Amniotic epithelial cell (primary cell): ENCODE results near the gene OSBPL2.

Source experiments
- DNase-seq: peaks from one replicate; pipeline ENCODE4 v3.0.0-alpha.2; 2010; ENCODE audit warnings: low read depth

Gene OSBPL2

DNA sequence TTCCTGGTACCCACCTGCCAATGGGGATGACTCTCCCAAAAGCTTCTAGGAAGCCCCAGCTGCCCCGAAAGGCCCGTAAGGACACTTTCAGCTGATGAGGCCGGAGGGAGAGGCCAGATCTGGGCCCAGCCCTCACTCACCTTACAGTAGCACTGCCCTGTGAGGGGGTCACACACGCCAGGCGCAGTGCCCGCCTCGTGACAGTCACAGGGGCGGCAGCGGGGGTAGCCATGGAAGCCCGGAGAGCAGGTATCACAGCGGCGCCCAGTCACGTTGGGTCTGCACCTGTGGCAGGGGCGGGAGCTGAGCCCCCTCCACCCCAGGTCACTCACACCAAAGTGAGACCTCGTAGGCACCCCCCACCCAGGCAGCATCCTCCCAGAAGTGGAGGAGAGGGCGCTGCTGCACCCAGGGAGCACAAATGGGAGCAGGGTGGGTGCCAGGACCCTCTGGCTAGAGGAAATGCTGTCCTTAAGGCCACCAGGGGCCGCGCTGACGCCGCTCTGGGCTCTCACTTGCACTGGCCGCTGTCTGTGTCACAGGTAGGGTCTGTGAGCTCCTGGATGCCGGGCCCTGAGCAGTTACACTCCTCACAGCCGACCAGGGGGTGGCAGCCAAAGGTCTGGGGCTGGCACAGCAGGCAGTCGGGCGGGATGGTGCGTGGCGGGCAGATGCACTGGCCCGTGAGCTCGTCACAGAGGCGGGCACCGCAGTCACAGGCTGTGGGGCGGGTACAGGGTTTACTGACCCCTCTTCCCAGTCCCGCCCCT lies 89.6 kb downstream of the OSBPL2 start:
- no peak for DNase-seq

DNA sequence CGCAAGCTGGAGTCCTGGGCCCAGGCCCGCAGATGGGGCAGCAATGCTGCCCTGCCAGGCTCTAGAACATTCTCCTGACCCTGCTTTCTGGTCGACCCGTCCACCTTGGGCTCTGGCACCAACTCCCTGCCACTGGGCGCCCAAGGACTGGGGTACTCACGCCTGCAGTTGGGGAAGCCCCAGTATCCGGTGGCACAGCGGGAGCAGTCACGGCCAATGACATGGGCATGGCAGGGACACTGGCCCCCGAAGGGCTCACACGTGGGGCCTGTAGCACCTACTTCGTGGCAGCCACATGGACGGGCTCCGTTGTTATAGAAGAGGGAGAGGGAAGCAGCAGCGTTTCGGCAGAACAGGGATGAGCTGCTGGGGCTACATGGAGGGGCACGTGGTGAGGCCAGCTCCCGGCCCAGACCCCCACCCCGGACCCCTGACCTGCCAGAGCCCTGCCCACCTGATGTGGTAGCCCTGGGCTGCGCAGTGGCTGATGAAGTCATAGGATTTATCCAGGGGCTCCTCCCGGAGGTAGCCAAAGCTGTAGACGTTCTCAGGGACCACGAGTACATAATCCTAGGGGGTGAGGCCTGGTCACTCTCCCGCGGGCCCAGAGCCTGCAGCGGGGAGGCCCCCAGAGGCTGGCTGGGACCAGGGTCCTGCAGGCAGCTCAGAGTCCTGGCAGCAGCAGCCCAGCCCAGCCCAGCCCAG lies 90.5 kb downstream of the OSBPL2 start:
- no peak for DNase-seq

DNA sequence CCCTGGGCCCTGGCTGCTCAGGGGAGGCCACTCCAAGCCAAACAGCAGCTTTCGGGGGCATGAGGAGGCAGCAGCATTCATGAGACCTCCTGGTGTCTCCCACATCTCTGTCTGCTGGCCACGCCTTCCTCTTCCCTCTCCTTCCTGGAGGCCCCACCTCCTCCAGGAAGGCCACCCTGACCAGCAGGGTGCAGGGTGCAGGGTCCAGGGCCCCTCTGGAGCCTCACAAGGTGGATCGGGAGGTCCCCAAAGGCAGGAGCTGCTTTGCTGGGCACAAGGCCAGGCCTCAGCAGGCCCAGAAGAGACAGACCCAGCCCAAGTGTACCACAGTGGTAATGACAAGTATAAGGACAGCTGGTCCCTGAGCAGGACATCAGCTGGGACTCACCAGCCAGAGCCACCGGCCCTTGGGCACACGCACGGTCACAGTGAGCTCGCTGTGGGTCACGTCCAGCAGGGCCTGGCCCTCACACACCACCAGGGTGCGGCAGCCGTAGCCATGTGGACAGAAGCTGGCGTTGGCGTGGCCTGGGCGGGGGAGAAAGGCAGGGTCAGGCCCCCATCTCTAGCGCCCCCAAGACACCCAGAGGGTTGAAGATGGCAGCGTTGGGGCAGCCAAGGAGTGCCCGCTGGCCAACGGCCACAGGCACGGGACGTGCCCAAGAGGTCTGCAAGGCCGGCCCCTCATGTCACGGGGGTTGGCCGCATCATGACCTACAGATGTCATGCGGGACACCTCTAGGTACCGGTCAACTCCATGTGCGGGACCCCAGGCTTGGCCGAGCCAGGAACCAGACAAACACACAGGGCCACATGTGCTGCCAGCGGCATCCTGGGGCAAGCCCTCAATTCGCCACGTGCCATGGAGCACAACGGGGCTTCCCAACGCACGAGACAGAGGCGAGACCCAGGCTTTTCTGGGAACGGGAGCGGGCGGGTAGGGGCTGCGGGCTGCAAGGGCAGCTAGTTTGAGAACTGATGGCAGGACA lies 91.4 kb downstream of the OSBPL2 start:
- no peak for DNase-seq

DNA sequence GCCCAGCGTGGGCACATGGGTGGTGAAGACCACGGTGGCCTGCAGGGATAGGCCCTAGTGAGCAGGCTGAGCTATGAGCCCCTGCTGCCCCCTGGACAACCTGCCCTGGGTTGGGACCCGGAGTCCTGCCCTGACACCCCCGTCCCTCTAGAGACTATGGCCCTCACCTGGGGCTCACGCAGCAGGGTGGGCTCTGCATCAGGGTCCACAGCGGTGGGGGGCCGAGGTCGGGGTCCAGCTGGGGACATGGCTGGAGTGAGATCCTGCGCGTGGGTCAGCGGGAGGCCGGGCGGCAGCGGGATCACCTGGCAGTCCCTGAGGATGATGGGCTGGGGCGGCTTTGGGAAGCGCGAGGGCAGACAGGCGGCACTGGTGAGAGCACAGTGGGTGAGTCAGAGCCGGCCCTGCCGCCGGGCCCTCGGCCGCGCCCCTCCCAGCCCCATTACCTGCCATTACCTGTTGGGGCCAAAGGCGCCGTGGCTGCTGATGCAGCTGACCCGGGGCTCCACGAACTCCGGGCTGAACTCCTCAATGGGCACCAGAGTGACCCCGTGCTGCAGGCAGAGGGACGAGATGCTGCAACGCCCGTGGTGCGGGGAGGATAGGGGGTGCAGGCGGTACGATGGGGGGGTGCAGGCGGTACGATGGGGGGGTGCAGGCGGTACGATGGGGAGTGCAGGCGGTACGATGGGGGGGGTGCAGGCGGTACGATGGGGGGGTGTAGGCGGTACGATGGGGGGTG lies 92.4 kb downstream of the OSBPL2 start:
- no peak for DNase-seq

DNA sequence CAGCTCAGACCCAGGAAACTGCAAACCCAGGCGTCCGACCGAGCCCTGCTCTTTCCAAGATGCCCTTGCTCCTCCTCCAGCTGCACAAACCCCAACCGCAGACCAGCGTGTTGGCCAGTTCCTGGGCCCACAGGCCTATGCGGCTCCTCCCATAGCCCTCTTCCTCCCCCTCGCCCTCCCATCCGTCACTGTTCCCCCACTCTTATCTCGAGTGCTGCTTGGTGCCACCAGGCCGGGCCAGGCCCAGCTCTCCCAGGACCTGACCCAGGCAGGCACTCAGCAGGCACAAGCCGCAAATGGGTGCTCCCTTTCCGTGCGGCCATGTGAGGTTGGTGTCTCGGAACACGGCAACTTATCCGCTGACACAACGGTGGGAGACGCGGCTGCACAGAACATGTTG lies 93.0 kb downstream of the OSBPL2 start:
- DNase-seq, result no peak

DNA sequence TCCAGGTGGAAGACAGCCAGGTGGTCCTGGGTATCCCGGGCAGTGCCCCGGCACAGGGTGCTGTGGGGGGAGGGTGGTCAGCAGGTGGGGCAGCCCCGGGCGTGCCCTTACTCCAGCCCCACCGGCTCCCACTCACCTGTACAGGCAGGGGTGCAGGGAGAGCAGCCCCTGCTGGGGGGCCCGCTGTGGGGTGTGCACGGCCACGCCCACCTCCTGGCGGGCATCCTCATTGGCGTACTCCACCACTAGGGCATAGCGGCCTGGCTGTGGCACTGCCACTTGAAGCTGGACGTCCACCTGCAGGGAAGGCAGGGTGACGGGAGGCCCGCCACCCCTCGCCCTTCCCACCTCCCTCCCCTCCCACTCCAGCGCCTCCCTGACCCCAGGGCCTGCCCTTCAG lies 94.1 kb downstream of the OSBPL2 start:
- DNase-seq, result no peak

DNA sequence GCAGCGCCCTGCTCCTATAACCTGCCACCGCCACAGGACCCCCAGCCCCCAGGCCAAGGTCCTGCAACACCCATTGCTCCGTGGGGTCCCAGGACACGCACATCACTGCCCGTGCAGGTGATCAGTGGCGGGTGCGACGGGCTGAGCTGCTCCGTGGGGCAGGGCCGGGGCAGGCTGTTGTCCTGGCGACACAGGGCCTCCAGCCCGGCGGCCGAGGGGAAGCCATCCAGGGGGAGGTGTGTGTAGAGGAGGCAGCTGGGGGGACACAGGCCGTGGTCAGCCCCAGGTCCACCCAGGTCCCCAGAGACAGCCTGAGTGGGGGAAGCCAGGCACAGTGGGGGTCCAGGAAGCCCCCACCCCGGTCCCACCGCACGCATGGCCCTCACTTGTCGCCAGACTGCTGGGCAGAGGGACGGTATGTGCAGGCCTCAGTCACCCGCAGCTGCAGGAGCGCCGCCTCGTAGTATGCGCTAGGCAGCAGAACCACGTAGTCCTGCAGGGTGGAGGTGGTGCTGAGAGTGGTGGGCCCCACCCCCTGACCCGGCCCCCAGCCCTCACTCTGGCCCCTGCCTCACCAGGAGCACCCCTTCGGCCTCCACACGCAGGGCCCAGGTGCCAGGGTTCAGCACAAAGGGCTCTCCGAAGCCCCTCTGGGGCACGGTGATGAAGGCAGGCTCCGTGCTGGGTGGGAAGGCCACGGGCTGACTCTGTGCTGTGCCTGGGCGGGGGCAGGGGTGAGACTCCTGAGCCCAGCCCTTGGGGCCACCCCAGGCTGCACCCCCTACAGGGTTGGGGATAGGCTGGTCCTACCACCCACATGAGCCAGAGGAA lies 94.9 kb downstream of the OSBPL2 start:
- DNase-seq, result no peak

DNA sequence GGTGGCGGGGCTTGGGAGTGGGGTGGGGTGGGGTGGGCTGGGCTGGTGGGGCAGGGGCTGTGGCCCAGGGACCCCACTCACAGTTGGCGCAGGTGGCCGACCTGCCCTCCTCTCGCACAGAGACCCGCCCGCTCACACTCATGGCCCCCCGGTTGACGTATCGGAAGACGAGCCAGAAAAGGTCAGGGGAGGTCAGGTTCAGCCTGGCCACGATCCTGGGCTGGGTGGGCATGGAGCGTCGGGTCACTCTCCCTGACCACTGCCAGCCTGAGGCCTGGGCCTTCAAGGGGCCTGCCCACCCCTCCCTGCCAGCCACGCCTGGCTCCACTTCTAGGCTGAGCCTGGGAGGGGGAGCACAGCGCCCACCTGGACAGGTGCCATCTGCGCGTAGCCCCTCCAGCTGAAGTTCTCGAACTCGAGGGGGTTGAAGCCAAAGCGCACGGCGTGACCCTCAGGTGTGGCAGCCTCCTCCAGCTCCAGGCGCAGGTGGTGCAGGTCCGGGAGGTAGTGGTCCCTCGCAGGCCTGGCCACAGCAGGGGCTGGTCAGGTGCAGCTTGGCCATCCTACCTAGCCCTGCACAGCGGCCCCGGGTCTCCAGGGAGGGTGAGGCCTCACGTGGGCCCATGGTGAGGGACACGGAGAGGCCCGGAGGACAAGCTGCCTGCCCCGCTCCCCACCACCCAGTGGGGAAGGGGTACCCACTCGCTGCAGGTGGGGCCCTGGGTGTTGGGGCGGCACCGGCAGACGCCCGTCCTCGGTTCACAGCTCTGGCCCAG lies 95.7 kb downstream of the OSBPL2 start:
- no peak for DNase-seq

DNA sequence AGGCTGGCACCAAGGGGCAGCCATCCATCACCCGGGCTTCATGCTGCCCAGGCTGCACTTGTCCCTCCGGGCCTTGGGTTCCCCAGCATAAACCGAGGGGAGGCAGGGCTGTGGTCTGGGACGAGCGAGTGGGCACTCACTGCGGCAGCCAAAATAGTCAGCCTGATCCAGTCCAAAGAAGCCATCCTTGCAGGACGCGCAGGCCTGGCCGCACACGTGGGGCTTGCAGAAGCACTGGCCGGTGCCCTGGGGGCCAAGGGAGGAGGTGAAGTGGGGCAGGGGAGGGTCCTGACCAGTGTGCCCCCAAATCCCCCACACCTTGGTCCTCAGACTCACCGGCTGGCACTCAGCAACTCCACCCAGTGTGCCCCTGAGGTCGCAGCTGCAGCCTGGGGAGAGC lies 96.6 kb downstream of the OSBPL2 start:
- no peak for DNase-seq

DNA sequence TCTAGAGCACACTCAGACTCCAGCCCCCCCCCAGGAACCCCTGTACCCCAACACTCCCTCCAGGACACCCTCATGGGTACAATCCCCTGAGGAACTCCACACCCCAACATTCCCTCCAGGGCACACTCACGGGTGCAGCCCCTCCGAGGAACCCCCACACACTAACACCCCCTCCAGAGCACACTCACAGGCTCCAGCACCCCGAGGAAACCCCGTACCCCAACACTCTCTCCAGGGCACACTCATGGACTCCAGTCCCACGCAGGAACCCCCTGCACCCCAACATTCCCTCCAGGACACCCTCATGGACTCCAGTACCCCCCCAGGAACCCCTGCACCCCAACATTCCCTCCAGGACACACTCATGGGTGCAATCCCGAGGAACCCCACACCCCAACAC lies 97.2 kb downstream of the OSBPL2 start:
- no peak for DNase-seq

DNA sequence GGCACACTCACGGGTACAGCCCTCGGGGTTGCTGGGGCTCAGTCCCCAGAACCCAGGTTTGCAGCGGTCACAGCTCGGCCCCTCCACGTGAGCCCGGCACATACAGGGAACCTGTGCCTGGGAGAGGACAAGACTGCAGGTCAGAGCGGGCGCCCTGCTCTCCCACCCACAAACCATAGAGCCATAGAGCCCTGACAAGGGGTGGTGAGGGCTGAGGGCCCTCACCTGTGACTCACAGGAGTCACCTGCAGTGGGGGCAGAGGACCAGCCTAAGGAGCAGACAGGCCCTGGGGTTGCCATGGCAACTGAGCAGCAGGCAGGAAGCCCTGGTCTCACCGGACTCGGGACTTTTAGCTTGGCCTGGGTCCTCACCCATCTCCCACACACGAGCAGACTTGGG lies 98.0 kb downstream of the OSBPL2 start:
- no peak for DNase-seq

DNA sequence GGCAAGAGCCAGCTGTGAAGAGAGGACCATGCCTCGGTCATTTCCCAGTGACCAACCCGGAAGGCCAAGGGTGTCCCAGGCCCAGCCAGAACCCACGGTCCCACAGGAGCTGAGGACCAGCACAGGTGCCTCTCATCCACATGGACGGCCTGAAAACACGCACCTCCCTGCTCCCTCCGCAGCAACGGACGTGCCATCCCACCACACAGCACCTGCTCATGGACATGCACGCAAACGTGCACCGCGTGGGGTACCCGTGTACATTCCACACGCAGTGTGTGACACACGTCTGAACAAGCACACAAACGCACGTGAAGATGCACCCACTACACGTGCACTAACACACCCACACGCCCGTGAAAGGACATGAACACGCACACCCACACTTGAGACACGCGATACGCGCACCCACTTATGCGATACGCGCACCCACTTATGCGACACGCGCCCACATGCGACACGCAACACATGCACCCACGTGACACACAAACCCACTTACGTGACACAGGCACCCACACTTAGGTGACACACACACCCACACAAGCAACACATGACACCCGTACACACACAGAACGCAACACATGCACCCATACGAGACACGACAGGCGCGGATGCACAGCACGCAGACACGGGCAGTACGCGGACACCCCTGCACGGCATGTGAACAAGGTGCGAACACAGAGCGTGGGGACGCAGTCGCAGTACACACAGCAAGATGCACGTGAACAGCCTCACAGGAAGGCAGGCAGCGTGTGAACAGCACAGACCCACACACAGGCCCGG lies 98.6 kb downstream of the OSBPL2 start:
- DNase-seq, result no peak

DNA sequence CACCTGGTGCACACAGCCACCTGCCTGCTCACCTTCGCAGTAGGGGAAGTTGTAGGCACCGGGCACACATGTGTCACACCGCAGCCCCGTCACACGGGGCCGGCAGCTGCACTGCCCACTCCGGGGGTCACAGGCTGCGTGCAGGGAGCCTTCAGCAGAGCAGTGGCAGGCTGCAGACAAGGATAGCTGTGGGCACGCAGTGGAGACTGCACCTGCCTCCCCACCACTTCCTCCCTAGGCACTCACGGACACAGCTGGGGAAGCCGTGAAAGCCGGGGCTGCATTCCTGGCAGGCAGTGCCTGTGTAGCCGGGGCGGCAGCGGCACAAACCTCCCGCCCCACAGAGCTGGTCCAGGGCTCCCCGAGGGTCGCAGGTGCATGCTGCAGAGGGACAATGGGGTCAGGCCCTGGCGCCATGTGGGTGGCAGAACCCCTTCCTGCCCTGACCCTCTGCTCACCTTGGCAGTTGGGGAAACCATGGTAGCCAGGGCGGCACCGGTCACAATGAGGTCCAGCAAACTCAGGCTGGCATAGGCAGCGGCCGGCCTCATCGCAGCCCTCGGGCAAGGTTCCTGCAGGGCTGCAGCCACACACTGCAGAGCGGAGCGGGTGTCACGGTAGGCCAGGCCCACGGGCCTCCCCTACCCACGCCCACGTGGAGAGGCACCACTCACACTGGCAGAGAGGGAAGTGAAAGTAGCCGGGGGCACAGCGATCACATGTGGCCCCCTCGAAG lies 99.4 kb downstream of the OSBPL2 start:
- no peak for DNase-seq

DNA sequence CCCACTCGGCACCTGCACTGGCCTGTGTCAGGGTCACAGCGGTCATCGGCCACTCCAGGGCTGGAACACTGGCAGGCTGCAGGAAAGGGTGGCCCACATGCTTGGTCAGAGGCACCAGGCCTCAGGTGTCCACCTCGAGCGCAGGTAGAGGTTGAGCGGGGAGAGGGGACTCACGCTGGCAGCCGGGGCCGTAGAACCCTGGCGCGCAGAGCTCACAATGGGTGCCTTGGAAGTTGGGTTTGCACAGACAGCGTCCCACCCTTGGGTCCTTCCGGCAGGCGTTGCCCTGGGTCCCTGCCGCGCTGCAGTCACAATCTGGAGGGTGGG lies 99.9 kb downstream of the OSBPL2 start:
- no peak for DNase-seq

DNA sequence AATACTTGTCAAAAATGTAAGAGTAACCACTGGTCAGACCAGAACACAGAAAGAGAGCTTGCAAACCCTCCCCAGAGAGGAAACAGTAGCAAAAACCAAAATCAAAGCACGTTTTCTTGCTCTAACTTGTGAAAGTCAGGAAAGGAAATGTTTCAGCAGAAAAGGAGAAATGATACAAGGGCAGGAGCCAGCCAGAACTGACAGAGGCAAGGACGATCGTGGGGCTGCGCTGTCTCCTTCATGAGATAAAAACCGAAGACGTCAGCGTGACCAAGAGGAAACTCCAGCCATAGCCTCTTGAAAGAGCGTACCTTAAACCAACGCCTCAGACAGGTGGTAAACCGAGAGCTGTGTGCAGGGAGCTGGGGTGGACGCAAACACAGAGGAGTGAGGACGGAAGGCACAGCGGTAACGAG lies 101.3 kb downstream of the OSBPL2 start:
- no peak for DNase-seq

DNA sequence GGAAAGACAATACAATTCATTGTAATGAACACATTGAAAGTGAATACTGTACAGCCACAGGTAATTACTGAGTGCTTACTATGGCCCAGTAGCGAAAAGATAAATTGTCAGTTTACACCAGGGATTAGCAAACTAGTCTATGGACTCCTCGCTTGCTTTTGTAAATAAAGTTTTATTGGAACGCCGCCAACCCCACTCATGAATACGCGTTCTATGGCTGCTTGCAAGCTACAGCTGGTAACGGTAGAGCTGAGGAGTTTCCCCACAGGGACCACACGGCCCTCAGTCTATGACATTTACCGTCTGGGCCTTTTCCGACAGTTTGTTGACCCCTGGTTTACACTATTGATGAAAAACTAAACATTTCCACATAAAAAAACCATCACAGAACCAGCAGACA lies 104.6 kb downstream of the OSBPL2 start:
- no peak for DNase-seq

DNA sequence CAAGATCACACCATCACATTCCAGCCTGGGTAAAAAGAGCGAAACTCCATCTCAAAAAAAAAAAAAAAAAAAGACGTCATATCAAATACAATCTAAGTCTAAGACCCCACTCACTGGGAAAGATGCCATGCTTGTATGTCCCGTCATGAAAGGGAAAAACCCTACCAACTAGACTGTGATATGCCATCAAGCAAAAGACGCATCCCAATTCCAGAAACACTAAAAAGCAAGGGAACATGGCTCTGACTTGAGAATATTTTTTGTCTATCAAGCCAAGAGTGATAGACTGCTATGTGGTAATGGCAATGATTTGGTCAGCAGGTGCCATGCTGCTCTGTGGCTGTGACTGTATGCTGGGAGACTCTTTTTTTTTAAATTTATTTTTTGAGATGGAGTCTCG lies 105.8 kb downstream of the OSBPL2 start:
- no peak for DNase-seq

DNA sequence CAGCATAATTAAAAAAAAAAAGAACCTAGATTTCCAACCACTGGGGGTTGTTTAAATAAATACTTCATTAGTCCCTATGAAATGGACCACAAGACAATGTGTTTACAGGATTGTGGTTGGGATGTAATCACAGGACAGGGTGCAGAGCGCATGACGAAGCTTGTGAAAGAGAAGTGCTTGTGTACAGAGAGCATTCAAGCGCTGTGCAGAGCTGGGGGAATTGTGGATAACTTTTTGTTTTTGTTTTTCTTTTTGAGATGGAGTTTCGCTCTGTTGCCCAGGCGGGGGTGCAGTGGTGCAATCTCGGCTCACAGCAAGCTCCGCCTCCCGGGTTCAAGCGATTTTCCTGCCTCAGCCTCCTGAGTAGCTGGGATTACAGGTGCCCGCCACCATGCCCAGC lies 106.5 kb downstream of the OSBPL2 start:
- peak; percentile 92 for DNase-seq
